Cardiac muscle cell (in vitro differentiated cells and primary cell): Measurements from ENCODE around the gene GEMIN7. TPM values are rescaled to one million over a fixed set of nuclear protein-coding genes. Genes with fewer than 3 reads are reported as not detected.
"Not testable (repeated sequence)": the region's sequence is repeated elsewhere in the genome, so short reads cannot be mapped to it uniquely, and the experiment has no call there.

ENCODE experiments used
- DNase-seq, 2 donors: peaks; one replicate each; pipeline versions ENCODE4 v3.0.0 to v3.0.0-alpha.2; 2010 to 2017; ENCODE audit warnings: low read depth in 1 of 2, low spot score in 1 of 2
- H3K27ac ChIP-seq: fragments of 200-600 bp; sonication (generic); 2 replicates; pipeline ENCODE4 v1.5.1; 2016
- H3K27me3 ChIP-seq: fragments of 200-600 bp; sonication (generic); 2 replicates; pipeline ENCODE4 v1.6.0; 2016; ENCODE audit warnings: control low read depth
- H3K36me3 ChIP-seq: fragments of 200-600 bp; sonication (generic); 2 replicates; pipeline ENCODE4 v1.5.1; 2016; ENCODE audit warnings: control low read depth
- H3K4me1 ChIP-seq: fragments of 200-600 bp; sonication (generic); 2 replicates; pipeline ENCODE4 v1.8.1; 2017; ENCODE audit warnings: low read depth, mild to moderate bottlenecking, mixed run types
- H3K4me3 ChIP-seq: fragments of 200-600 bp; sonication (generic); 2 replicates; pipeline ENCODE4 v1.5.1; 2016; ENCODE audit warnings: mild to moderate bottlenecking
- H3K9me3 ChIP-seq: fragments of 200-600 bp; sonication (generic); 2 replicates; pipeline ENCODE4 v1.5.1; 2017; ENCODE audit warnings: low read depth, mild to moderate bottlenecking, control low read depth
- CTCF ChIP-seq: IDR thresholded peaks from 2 replicates; pipeline ENCODE4 v1.5.1; 2012; ENCODE audit warnings: low read depth, mild to moderate bottlenecking, low read length
- polyA plus RNA-seq: library from polyadenylated mRNA; unstranded; fragments of >200 nt; fragmentation: Nextera tagmentation; extraction: Ambion mirVana; gene quantifications from 2 replicates; pipeline ENCODE4 v1.2.1, GENCODE V29; 2016
- total RNA-seq: library from RNA; depleted of rRNA; stranded (reverse); fragments of >200 nt; gene quantifications from 2 replicates; pipeline ENCODE4 v1.2.3, GENCODE V29; 2016

GEMIN7 gene
- total and polyA plus RNA-seq, 2 experiments from 2014 or later: 30.3 to 77.9 TPM

- H3K27ac ChIP-seq: peak overlapping the region; percentile 10
- no peak overlapping the region for H3K4me3 ChIP-seq
- no peaks in the 10 kb centered on the region for H3K9me3 ChIP-seq
- TF ChIP-seq CTCF: no peak
- no peaks in the 10 kb centered on the region for H3K36me3 ChIP-seq
- DNase-seq: no peak
- H3K27me3 ChIP-seq: no peaks in the 10 kb centered on the region
- H3K4me1 ChIP-seq: peaks cover 9% of the 10 kb centered on the region
Observed at GRCh38 chr19:45115809-45116615, 37.0 kb downstream of the GEMIN7 start.

GRCh38 chr19:45117167-45117594 lies 38.1 kb downstream of the GEMIN7 start:
- no peak for TF ChIP-seq CTCF
- H3K4me1 ChIP-seq: peaks cover 9% of the 10 kb centered on the region
- no peaks in the 10 kb centered on the region for H3K27me3 ChIP-seq
- H3K36me3 ChIP-seq: no peaks in the 10 kb centered on the region
- DNase-seq: peak; percentile 22 to 67
- H3K9me3 ChIP-seq: no peaks in the 10 kb centered on the region
- H3K4me3 ChIP-seq: no peak overlapping the region
- H3K27ac ChIP-seq: peak overlapping the region; percentile 67

DNA sequence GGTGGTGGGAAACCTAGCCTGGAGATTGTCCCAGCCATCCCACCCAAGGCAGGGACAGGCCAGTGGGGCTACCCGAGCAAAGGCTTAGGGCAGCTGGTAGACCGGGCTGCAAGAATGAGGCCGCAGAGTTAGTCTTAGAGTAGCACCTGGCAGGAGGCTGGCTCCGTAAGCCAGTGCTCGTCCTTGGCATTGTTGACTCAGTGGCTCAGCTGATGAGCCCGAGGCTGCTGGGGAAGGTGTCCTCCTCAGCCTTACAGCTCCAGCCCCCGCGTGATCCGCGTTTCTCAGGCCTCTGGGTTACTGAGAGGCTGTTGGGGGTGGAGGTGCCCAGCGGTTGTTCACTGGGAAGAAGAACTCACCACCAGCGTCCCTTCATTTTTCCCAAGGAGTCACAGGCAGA lies 38.6 kb downstream of the GEMIN7 start:
- no peak for TF ChIP-seq CTCF
- no peaks in the 10 kb centered on the region for H3K36me3 ChIP-seq

DNA sequence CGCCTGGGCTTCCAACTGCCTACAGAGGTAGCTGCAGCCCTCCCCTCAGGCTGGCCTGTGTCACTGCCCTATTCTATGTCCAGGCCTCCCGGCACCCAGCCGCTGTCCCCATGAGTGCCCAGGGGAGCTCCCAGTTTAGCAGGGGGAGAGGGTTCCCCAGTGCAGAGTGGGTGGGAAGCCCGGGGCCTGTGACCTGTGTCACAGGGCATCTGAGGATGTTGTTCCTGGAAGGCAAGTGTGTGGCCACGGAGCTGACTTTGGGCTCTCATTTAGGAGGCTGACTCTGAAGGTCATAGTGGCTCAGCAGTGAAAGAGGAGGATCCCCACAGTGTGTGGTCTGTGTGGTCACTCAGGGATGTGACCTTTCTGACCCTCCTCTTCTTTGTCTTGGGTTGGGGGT lies 39.0 kb downstream of the GEMIN7 start:
- no peak for DNase-seq
- peak overlapping the region; percentile 67 for H3K27ac ChIP-seq
- TF ChIP-seq CTCF: no peak
- no peaks in the 10 kb centered on the region for H3K27me3 ChIP-seq
- H3K4me3 ChIP-seq: no peak overlapping the region
- H3K9me3 ChIP-seq: no peaks in the 10 kb centered on the region
- H3K36me3 ChIP-seq: no peaks in the 10 kb centered on the region
- H3K4me1 ChIP-seq: peaks cover 9% of the 10 kb centered on the region

More for the DNA sequence above, 38.6 kb downstream of the GEMIN7 start:
- peaks cover 9% of the 10 kb centered on the region for H3K4me1 ChIP-seq
- DNase-seq: no peak
- no peak overlapping the region for H3K4me3 ChIP-seq
- H3K27ac ChIP-seq: peak overlapping the region; percentile 67
- no peaks in the 10 kb centered on the region for H3K9me3 ChIP-seq
- no peaks in the 10 kb centered on the region for H3K27me3 ChIP-seq

GRCh38 chr19:45118591-45119355 lies 39.7 kb downstream of the GEMIN7 start:
- not testable (repeated sequence) for H3K4me1 ChIP-seq, H3K27ac ChIP-seq, H3K27me3 ChIP-seq, H3K9me3 ChIP-seq, H3K36me3 ChIP-seq, H3K4me3 ChIP-seq, DNase-seq

- no peak overlapping the region for H3K27ac ChIP-seq
- H3K9me3 ChIP-seq: no peaks in the 10 kb centered on the region
- no peak for TF ChIP-seq CTCF
- H3K27me3 ChIP-seq: no peaks in the 10 kb centered on the region
- H3K4me1 ChIP-seq: peaks cover 9% of the 10 kb centered on the region
- H3K36me3 ChIP-seq: no peaks in the 10 kb centered on the region
- no peak for DNase-seq
- no peak overlapping the region for H3K4me3 ChIP-seq
Observed at GRCh38 chr19:45119582-45119981, 40.5 kb downstream of the GEMIN7 start.
